GM10266 (cell line): Measurements from ENCODE around the gene PDE6C.

Source experiments
- DNase-seq: peaks from one replicate; pipeline ENCODE4 v3.0.0; 2012; ENCODE audit errors: extremely low spot score
- TF ChIP-seq, protein P1 (sequence below): IDR thresholded peaks from 2 replicates; pipeline ENCODE4 v1.5.1; 2012; ENCODE audit warnings: mild to moderate bottlenecking, low read depth; ENCODE audit not compliant: control insufficient read depth, insufficient read depth; ENCODE audit errors: missing control alignments

The PDE6C gene

DNA sequence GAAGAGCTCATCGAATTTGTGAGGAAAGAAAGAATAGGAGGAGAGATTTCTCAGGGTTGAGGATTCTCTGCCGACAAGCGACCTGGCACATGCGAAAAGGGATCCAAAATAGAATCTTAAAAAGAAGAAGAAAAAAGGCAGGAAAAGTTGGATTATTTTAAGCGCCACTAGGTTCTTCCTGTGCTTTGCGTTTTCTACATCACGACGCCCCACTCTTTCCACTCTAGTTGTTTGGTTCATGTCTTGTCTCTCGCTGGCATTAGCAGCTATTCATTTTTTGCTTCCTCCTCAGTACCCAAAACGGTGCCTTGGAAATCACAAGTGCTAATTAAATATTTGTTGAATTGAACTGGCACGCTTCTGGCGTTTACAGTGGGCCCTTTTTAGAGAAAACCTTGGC is 90.7 kb downstream of the PDE6C start:
- DNase-seq: no peak

GRCh38 chr10:93703841-93704240 is 91.5 kb downstream of the PDE6C start:
- DNase-seq: no peak
- TF ChIP-seq, protein P1, sequence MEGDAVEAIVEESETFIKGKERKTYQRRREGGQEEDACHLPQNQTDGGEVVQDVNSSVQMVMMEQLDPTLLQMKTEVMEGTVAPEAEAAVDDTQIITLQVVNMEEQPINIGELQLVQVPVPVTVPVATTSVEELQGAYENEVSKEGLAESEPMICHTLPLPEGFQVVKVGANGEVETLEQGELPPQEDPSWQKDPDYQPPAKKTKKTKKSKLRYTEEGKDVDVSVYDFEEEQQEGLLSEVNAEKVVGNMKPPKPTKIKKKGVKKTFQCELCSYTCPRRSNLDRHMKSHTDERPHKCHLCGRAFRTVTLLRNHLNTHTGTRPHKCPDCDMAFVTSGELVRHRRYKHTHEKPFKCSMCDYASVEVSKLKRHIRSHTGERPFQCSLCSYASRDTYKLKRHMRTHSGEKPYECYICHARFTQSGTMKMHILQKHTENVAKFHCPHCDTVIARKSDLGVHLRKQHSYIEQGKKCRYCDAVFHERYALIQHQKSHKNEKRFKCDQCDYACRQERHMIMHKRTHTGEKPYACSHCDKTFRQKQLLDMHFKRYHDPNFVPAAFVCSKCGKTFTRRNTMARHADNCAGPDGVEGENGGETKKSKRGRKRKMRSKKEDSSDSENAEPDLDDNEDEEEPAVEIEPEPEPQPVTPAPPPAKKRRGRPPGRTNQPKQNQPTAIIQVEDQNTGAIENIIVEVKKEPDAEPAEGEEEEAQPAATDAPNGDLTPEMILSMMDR: no peak

More for the DNA sequence above, 90.7 kb downstream of the PDE6C start:
- TF ChIP-seq, protein P1: no peak

DNA sequence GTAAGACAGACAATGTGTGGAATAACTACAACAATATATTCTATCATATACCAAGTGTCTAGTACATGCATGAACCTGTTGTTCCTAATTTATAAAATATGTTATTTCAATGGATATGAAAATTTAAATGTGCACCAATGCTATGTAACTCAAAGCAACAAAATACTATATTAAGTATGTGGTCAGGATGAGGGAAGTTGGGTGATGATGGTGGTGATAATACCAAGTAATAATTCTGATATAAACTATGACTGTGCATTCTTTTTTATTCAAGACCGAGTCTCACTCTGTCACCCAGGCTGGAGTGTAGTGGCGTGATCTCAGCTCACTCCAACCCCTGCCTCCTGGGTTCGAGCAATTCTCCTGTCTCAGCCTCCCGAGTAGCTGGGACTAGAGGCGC is 92.1 kb downstream of the PDE6C start:
- TF ChIP-seq, protein P1: no peak
- DNase-seq: no peak

GRCh38 chr10:93707623-93708022 is 95.3 kb downstream of the PDE6C start:
- TF ChIP-seq, protein P1: no peak
- no peak for DNase-seq

DNA sequence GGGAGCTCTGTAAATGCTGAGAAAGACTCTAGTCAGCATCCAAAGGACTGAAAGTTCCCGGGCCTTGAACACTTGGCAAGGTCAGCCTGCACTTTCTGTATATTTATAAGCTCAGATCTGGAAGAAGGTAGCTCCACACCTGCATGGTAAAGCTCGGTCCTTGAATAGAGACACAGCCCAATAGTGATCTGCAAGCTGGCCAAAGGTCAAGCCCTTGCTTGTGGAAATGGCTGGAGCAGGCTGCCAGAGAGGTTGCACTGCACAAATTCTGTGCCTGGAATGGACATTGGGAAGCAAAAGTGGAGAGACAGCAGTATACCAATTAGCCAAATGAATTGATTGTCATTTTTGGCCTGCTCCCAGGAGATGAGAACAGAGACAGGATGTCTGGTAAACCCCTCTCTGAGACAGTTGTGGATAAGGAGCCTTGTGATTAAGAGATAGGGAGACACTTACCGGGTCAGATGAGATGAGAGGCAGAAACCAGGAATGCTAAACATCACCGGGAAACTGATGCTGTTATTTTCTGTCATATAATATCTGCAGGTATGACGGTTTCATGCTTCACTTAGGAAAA is 98.1 kb downstream of the PDE6C start:
- TF ChIP-seq, protein P1: no peak

GRCh38 chr10:93711891-93712290 is 99.6 kb downstream of the PDE6C start:
- DNase-seq: no peak
- TF ChIP-seq, protein P1: no peak

More for the DNA sequence above, 98.1 kb downstream of the PDE6C start:
- no peak for DNase-seq

DNA sequence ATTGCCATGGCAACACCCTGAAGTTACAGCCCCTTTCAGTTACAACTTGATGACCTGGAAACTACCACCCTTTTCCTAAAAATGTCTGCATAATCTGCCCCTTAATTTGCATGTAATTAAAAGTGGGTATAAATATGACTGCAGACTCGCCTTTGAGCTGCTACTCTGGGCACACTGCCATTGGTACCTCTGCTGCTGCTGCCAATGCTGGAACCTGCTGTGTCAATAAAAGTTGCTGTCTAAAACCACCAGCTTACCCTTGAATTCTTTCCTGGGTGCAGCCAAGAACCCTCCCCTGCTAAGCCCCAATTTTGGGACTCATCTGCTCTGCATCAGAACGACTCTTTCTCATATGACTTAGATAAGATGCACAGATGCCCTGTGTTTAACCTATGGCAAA is 100.3 kb downstream of the PDE6C start:
- TF ChIP-seq, protein P1: no peak
- no peak for DNase-seq
